ENCODE results near the gene MYL12B. TPM values are rescaled to one million over a fixed set of nuclear protein-coding genes. Genes with fewer than 3 reads are reported as not detected.
"Not testable (repeated sequence)": the region's sequence is repeated elsewhere in the genome, so short reads cannot be mapped to it uniquely, and the experiment has no call there.

Gene MYL12B
- total RNA-seq, 2 experiments from 2014 or later, result 230 to 260 TPM

DNA sequence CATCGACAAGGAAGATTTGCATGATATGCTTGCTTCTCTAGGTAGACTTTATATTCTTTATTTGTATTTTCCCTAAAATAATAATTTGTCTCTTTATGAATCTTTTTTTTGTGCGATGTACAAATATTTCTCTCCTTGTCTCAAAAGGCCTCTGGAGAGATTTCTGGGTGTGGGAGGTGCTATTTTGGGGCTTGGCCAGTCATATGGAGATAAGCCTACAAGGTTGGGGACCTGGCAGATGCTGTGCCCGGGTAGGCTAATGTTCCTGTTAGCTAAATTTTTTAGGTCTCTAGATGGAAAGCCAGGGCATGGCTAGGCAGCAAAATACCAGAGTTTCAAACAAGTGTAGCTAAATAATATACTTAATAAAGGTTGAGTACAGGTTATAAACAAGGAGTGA, 11.1 kb downstream of the MYL12B start:
- no peak for TF ChIP-seq EZH2phosphoT487 (IDR thresholded peaks at IDR 0.05; ENCODE audit: borderline replicate concordance, low read depth, low read length)
- TF ChIP-seq, protein P1, sequence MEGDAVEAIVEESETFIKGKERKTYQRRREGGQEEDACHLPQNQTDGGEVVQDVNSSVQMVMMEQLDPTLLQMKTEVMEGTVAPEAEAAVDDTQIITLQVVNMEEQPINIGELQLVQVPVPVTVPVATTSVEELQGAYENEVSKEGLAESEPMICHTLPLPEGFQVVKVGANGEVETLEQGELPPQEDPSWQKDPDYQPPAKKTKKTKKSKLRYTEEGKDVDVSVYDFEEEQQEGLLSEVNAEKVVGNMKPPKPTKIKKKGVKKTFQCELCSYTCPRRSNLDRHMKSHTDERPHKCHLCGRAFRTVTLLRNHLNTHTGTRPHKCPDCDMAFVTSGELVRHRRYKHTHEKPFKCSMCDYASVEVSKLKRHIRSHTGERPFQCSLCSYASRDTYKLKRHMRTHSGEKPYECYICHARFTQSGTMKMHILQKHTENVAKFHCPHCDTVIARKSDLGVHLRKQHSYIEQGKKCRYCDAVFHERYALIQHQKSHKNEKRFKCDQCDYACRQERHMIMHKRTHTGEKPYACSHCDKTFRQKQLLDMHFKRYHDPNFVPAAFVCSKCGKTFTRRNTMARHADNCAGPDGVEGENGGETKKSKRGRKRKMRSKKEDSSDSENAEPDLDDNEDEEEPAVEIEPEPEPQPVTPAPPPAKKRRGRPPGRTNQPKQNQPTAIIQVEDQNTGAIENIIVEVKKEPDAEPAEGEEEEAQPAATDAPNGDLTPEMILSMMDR (conservative IDR thresholded peaks at IDR 0.05; ENCODE audit: low read length), result no peak
- peaks cover 77% of the 10 kb centered on the region for H3K36me3 ChIP-seq (ENCODE audit: insufficient read depth, low read length)
- H3K79me2 ChIP-seq (ENCODE audit: insufficient read depth, low read depth, low read length), result peaks cover 92% of the 10 kb centered on the region
- CTCF ChIA-PET (ENCODE audit: unreplicated experiment), result no interaction called here
- POLR2A ChIA-PET, result interaction anchor here (1.2 to 8.2 kb wide), 2 partner anchors 8 to 12 kb away, joined by 4 to 45 read pairs; no protein-coding TSS in a partner anchor
- no TSS peak for BruUV-seq (replicated peaks)
- no peaks in the 10 kb centered on the region; the same call in 1 of the 2 replicates for H3K9me3 ChIP-seq (ENCODE audit: low read length)
- no peak overlapping the region for H3K4me3 ChIP-seq (ENCODE audit: low read depth, low read length, poor library complexity, severe bottlenecking)
- H3K27ac ChIP-seq (ENCODE audit: low read depth, low read length, poor library complexity, severe bottlenecking), result no peak overlapping the region
- H3K4me2 ChIP-seq (ENCODE audit: low read length), result no peak overlapping the region
- DNase-seq (ENCODE audit: low spot score), result no peak
- no peaks in the 10 kb centered on the region; the same call in 1 of the 2 replicates for H4K20me1 ChIP-seq (ENCODE audit: insufficient read depth, low read length)
- no peak overlapping the region for H2AFZ ChIP-seq (ENCODE audit: low read length)
- H3K4me1 ChIP-seq (ENCODE audit: insufficient read depth, low read length, poor library complexity, severe bottlenecking), result peaks cover 51% of the 10 kb centered on the region
- intact Hi-C loops (cut with micrococcal nuclease; ENCODE audit: unreplicated experiment), result no loop called here
- H3K9me2 ChIP-seq (ENCODE audit: insufficient read depth, low read length), result no peaks in the 10 kb centered on the region

DNA sequence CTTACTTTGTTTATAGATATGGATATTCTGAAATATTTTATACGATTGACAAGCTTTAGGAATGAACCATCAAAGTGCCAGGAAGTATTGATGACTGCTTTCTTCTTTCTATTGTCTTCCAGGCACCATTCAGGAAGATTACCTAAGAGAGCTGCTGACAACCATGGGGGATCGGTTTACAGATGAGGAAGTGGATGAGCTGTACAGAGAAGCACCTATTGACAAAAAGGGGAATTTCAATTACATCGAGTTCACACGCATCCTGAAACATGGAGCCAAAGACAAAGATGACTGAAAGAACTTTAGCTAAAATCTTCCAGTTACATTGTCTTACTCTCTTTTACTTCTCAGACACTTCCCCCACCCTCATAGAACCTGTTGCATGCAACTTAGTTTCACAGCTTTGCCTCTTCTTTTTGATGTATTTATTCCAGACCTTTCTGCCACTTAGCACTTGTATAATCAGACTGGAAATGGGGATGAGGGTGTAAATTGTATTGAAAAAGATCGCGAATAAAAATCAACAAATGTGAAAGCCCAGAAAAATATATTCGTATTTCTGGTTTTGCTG, 15.8 kb downstream of the MYL12B start:
- Histone ChIP-seq H3K27ac (ENCODE audit: low read depth, low read length, poor library complexity, severe bottlenecking) (peak overlapping the region; percentile 99), H3K36me3 (ENCODE audit: insufficient read depth, low read length) (peaks cover 61% of the 10 kb centered on the region), H3K4me2 (ENCODE audit: low read length) (peak overlapping the region; percentile 55), H3K79me2 (ENCODE audit: insufficient read depth, low read depth, low read length) (peaks cover 48% of the 10 kb centered on the region; the same call in 1 of the 2 replicates), H3K4me1 (ENCODE audit: insufficient read depth, low read length, poor library complexity, severe bottlenecking) (peaks cover 62% of the 10 kb centered on the region)
- H4K20me1 ChIP-seq (ENCODE audit: insufficient read depth, low read length); CTCF ChIA-PET (ENCODE audit: unreplicated experiment); DNase-seq (ENCODE audit: low spot score); H2AFZ ChIP-seq (ENCODE audit: low read length); H3K4me3 ChIP-seq (ENCODE audit: low read depth, low read length, poor library complexity, severe bottlenecking); H3K9me2 ChIP-seq (ENCODE audit: insufficient read depth, low read length); H3K9me3 ChIP-seq (ENCODE audit: low read length): not testable (repeated sequence)
- intact Hi-C loops (cut with micrococcal nuclease; ENCODE audit: unreplicated experiment), result loop anchor here (2.0 kb wide), 1 partner anchor 637 kb away; no protein-coding TSS in a partner anchor
- POLR2A ChIA-PET, result interaction anchor here (0.5 to 8.2 kb wide), 8 partner anchors 11 to 558 kb away, joined by 3 to 45 read pairs (median 5); partner anchors contain the start of gene MYL12A
- TSS peak; percentile 82 for BruUV-seq (replicated peaks)

DNA sequence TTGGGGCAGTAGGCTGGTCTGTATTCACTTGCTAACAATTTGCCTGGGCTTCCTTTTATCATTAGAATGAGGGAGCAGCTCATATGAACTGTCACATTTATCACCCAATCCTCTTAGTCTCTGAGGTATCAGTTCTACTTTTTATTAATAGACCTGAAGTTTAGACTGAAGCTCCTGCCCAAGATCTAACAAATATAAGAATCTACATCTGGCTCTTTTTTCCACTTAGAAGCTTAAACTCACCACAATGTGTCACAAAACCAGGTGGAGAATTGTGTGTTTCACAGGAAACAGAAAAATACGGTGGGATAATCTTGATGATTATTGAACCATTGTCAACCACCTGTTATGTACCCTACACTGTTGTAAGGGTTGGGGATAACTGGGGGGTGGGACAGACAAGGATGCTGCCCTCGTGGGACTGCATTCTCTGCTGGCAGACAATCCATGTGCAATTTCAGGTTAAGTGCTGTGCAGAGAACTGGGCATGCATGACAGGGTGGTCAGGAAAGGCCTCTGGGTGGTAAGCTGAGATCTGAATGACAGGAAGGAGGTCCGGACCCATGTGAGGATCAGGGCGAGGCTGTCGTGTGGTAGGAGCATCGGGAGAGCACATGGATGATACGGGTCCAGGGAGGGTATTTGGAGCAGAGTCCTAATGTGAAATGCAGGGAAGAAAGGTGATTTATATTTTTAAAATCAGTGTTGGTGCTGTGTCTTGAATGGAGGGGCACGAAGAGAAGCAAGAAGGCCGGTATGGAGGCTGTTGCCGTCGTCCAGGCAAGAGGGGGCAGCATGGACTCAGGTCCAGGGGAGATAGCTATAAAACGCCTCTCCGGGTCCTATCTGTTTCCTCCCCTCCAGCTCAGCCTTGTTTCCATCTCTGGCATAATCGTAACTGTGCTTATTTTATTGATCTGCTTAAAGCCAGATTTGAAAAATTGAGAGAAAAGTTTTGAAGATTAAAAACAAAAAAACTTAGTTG, 17.6 kb downstream of the MYL12B start:
- ChIA-PET POLR2A (interaction anchor here (0.7 to 8.2 kb wide), 18 partner anchors 14 to 491 kb away, joined by 3 to 45 read pairs (median 6); no protein-coding TSS in a partner anchor), CTCF (ENCODE audit: unreplicated experiment) (interaction anchor here (0.7 to 0.8 kb wide), 2 partner anchors 16 to 386 kb away, joined by 3 read pairs; no protein-coding TSS in a partner anchor)
- peak overlapping the region; percentile 12; the same call in 1 of the 2 replicates for H2AFZ ChIP-seq (ENCODE audit: low read length)
- peak overlapping the region; percentile 99 for H3K27ac ChIP-seq (ENCODE audit: low read depth, low read length, poor library complexity, severe bottlenecking)
- peak overlapping the region; percentile 61 for H3K4me3 ChIP-seq (ENCODE audit: low read depth, low read length, poor library complexity, severe bottlenecking)
- H3K9me2 ChIP-seq (ENCODE audit: insufficient read depth, low read length), result no peaks in the 10 kb centered on the region
- intact Hi-C loops (cut with micrococcal nuclease; ENCODE audit: unreplicated experiment), result loop anchor here (1.0 to 5.0 kb wide), 11 partner anchors 18 to 718 kb away; partner anchors contain the start of gene MYL12A
- H3K9me3 ChIP-seq (ENCODE audit: low read length), result no peaks in the 10 kb centered on the region; the same call in 1 of the 2 replicates
- BruUV-seq (replicated peaks), result TSS peak; percentile 36
- peaks cover 62% of the 10 kb centered on the region for H3K4me1 ChIP-seq (ENCODE audit: insufficient read depth, low read length, poor library complexity, severe bottlenecking)
- no peak for TF ChIP-seq EZH2phosphoT487 (IDR thresholded peaks at IDR 0.05; ENCODE audit: borderline replicate concordance, low read depth, low read length)
- TF ChIP-seq, protein P1 (conservative IDR thresholded peaks at IDR 0.05; ENCODE audit: low read length), result no peak; the same call in 1 of the 2 replicates
- peaks cover 32% of the 10 kb centered on the region; the same call in 1 of the 2 replicates for H3K79me2 ChIP-seq (ENCODE audit: insufficient read depth, low read depth, low read length)
- peak; percentile 95 for DNase-seq (ENCODE audit: low spot score)
- H3K4me2 ChIP-seq (ENCODE audit: low read length), result peak overlapping the region; percentile 82
- H3K36me3 ChIP-seq (ENCODE audit: insufficient read depth, low read length), result peaks cover 43% of the 10 kb centered on the region
- no peaks in the 10 kb centered on the region for H4K20me1 ChIP-seq (ENCODE audit: insufficient read depth, low read length)

All from OCI-LY7 (cell line).